Measurements from ENCODE around the gene WNT3. TPM values are rescaled to one million over a fixed set of nuclear protein-coding genes. Genes with fewer than 3 reads are reported as not detected.

WNT3 gene
- total and polyA plus RNA-seq, 3 experiments from 2014 or later = not detected

DNA sequence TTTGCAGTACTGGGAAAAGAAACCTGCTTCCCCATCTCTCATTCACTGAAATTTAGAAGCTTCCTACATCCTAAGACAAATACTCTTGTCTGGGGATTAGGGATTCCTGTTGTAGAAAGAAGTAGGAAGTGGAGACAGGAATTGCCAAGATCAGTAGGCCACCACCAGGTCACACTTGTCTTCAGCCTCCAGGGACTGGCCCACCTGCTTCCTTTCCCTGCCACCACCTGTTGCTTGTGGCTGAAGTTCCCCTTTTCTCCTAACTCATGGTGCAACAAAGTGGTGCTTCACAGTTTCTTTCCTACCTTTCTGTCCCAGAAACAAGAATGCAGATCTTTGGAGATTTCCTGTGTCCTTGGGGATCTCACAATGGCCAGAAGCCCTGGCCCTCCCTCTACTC, 82.4 kb downstream of the WNT3 start:
- H3K9me3 ChIP-seq (ENCODE audit: low read length) = no peaks in the 10 kb centered on the region
- ChIA-PET POLR2A (no interaction called here), CTCF (no interaction called here)
- DNase-seq = no peak
- H3K4me3 ChIP-seq (ENCODE audit: low read length) = no peak overlapping the region
- no peak overlapping the region for H3K27ac ChIP-seq (ENCODE audit: low read depth, low read length)
- H3K27me3 Mint-ChIP-seq = no peaks in the 10 kb centered on the region
- no peaks in the 10 kb centered on the region for H3K4me1 Mint-ChIP-seq
- H3K27me3 ChIP-seq (ENCODE audit: insufficient read depth, low read length, poor library complexity, severe bottlenecking) = no peaks in the 10 kb centered on the region
- H3K4me3 Mint-ChIP-seq = no peak overlapping the region
- H3K4me1 ChIP-seq (ENCODE audit: insufficient read depth, low read length) = no peaks in the 10 kb centered on the region
- peaks cover 3% of the 10 kb centered on the region for H3K36me3 ChIP-seq (ENCODE audit: insufficient read depth, low read length)
- H3K36me3 Mint-ChIP-seq = peaks cover 0 to 47% (median 17%) of the 10 kb centered on the region in 3 donors
- no peaks in the 10 kb centered on the region for H3K9me3 Mint-ChIP-seq
- H3K27ac Mint-ChIP-seq = no peak overlapping the region

DNA sequence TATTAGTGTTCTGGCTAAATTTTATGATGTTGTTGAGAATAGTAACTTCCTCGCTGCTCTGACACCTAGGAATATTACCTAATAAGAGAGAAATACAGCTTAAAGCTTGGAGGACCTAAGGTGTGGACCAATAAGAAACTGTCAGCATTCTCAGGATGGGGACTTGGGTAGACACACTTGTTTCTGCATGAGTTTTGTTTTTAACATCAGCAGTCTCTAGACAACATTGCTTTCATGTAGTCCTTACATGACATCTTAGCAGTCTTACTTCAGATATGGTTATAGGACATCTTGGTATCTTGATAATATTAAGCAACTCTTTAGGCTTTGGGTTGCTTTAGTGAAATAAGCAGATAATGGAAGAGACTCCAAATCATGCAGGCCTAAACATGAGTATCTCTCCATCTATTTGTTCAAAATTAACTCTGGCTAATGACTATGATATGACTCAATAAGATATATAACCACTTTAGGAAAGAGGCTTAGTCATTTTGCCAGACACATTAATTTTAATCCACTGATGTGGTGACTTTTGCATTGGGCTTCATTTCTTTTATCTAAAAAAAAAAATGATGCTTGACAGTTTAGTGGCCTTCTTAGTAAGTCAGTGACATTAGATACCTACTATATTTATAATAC, 84.5 kb downstream of the WNT3 start:
- Histone ChIP-seq H3K4me1 (ENCODE audit: insufficient read depth, low read length) (no peaks in the 10 kb centered on the region), H3K27ac (ENCODE audit: low read depth, low read length) (no peak overlapping the region), H3K36me3 (ENCODE audit: insufficient read depth, low read length) (peaks cover 3% of the 10 kb centered on the region), H3K9me3 (ENCODE audit: low read length) (no peaks in the 10 kb centered on the region), H3K4me3 (ENCODE audit: low read length) (no peak overlapping the region), H3K27me3 (ENCODE audit: insufficient read depth, low read length, poor library complexity, severe bottlenecking) (no peaks in the 10 kb centered on the region)
- no peaks in the 10 kb centered on the region for H3K9me3 Mint-ChIP-seq
- ChIA-PET CTCF (no interaction called here), POLR2A (no interaction called here)
- no peak overlapping the region for H3K4me3 Mint-ChIP-seq
- peaks cover 0 to 55% (median 19%) of the 10 kb centered on the region in 3 donors for H3K36me3 Mint-ChIP-seq
- H3K27me3 Mint-ChIP-seq = no peaks in the 10 kb centered on the region
- no peaks in the 10 kb centered on the region for H3K4me1 Mint-ChIP-seq
- no peak overlapping the region for H3K27ac Mint-ChIP-seq
- no peak for DNase-seq

DNA sequence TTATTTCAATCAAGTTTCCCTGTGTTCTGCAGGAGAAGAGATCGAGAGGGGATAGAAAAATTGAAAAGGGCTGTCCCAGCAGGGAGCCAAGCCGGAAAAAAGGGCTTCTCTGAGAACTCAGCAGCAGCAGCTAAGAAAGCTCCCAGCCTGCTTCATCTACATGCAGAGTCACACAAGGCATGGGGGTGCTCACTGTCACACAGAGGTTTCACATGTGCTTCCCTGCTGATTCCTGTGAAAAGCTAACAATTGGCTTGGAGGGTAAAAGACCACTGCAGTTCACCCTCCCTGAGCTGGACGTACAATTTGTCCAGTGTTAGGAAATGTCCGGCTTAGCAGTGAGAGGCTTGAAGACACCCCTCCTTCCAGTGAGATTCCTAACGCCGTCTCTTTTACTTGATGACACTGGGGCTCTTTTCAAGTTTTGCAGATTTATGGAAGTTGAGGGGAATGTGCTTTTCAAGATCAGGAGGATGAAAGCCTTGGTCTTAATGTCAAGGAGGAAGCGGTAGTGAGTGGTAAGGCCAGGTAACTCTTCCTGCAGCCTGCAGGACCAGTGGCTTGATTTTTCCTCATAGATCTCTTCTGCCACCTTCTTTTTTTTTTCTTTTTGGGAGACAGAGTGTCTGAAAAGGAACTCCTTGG, 85.6 kb downstream of the WNT3 start:
- ChIA-PET CTCF (no interaction called here), POLR2A (interaction anchor here (0.6 kb wide), 1 partner anchor 595 kb away, joined by 6 read pairs; no protein-coding TSS in a partner anchor)
- Mint-ChIP-seq H3K4me1 (no peaks in the 10 kb centered on the region), H3K9me3 (no peaks in the 10 kb centered on the region), H3K27me3 (no peaks in the 10 kb centered on the region), H3K36me3 (peaks cover 0 to 55% (median 18%) of the 10 kb centered on the region in 3 donors), H3K27ac (no peak overlapping the region), H3K4me3 (no peak overlapping the region)
- H3K4me3 ChIP-seq (ENCODE audit: low read length) = no peak overlapping the region
- no peaks in the 10 kb centered on the region for H3K4me1 ChIP-seq (ENCODE audit: insufficient read depth, low read length)
- no peaks in the 10 kb centered on the region for H3K36me3 ChIP-seq (ENCODE audit: insufficient read depth, low read length)
- H3K27me3 ChIP-seq (ENCODE audit: insufficient read depth, low read length, poor library complexity, severe bottlenecking) = no peaks in the 10 kb centered on the region
- no peaks in the 10 kb centered on the region for H3K9me3 ChIP-seq (ENCODE audit: low read length)
- DNase-seq = no peak
- H3K27ac ChIP-seq (ENCODE audit: low read depth, low read length) = no peak overlapping the region

- Mint-ChIP-seq H3K27ac (no peak overlapping the region), H3K27me3 (no peaks in the 10 kb centered on the region), H3K4me1 (no peaks in the 10 kb centered on the region), H3K36me3 (peaks cover 0 to 59% (median 19%) of the 10 kb centered on the region in 3 donors), H3K9me3 (no peaks in the 10 kb centered on the region), H3K4me3 (no peak overlapping the region)
- POLR2A ChIA-PET = interaction anchor here (0.6 kb wide), 2 partner anchors 19 to 595 kb away, joined by 3 to 6 read pairs; no protein-coding TSS in a partner anchor
- H3K27me3 ChIP-seq (ENCODE audit: insufficient read depth, low read length, poor library complexity, severe bottlenecking) = no peaks in the 10 kb centered on the region
- CTCF ChIA-PET = no interaction called here
- no peak overlapping the region for H3K27ac ChIP-seq (ENCODE audit: low read depth, low read length)
- H3K4me1 ChIP-seq (ENCODE audit: insufficient read depth, low read length) = no peaks in the 10 kb centered on the region
- no peak for DNase-seq
- H3K9me3 ChIP-seq (ENCODE audit: low read length) = no peaks in the 10 kb centered on the region
- H3K36me3 ChIP-seq (ENCODE audit: insufficient read depth, low read length) = no peaks in the 10 kb centered on the region
- H3K4me3 ChIP-seq (ENCODE audit: low read length) = no peak overlapping the region
Observed at GRCh38 chr17:46732160-46732559, 86.3 kb downstream of the WNT3 start.

DNA sequence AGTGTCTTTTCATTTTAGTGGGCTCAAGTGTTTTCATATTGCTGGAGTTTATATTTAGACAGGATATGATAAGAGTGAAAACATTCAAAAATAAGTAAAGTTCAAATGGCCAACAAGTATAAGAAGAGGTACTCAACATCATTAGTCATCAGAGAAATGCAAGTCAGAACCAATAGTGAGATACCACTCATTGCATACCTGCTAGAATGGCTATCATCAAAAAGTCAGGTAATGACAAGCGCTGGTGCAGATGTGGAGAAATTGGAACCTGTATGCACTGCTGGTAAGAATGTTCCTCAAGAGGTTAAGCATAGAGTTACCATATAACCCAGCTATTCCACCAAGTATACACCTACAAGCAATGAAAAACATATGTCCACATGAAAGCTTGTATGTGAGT, 87.8 kb downstream of the WNT3 start:
- H3K27me3 ChIP-seq (ENCODE audit: insufficient read depth, low read length, poor library complexity, severe bottlenecking) = no peaks in the 10 kb centered on the region
- no peak for DNase-seq
- ChIA-PET POLR2A (no interaction called here), CTCF (no interaction called here)
- no peaks in the 10 kb centered on the region for H3K4me1 ChIP-seq (ENCODE audit: insufficient read depth, low read length)
- H3K27me3 Mint-ChIP-seq = no peaks in the 10 kb centered on the region
- no peak overlapping the region for H3K27ac ChIP-seq (ENCODE audit: low read depth, low read length)
- H3K36me3 ChIP-seq (ENCODE audit: insufficient read depth, low read length) = peaks cover 5% of the 10 kb centered on the region
- no peaks in the 10 kb centered on the region for H3K9me3 ChIP-seq (ENCODE audit: low read length)
- no peak overlapping the region for H3K27ac Mint-ChIP-seq
- no peak overlapping the region for H3K4me3 Mint-ChIP-seq
- H3K4me1 Mint-ChIP-seq = no peaks in the 10 kb centered on the region
- peaks cover 0 to 64% (median 24%) of the 10 kb centered on the region in 3 donors for H3K36me3 Mint-ChIP-seq
- H3K4me3 ChIP-seq (ENCODE audit: low read length) = no peak overlapping the region
- no peaks in the 10 kb centered on the region for H3K9me3 Mint-ChIP-seq

DNA sequence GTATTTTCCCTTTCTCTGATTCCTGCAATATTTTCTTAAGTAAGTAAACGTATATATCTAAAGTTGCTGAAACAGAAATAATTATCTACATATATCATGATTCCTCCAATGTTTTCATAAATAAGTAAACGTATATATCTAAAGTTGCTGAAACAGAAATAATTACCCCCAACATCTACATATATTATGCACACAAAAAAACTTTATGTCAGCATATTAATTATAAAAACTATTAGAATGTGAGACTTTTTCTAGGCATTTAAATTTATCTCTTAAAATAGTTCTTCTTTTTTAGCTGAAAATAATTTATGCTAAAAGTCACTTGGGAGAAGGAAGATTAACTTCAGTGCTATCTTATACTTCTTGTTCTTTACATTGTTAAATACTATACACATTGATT, 88.5 kb downstream of the WNT3 start:
- no peaks in the 10 kb centered on the region for H3K4me1 Mint-ChIP-seq
- no peak overlapping the region for H3K4me3 Mint-ChIP-seq
- H3K27ac Mint-ChIP-seq = no peak overlapping the region
- Histone ChIP-seq H3K4me1 (ENCODE audit: insufficient read depth, low read length) (no peaks in the 10 kb centered on the region), H3K27me3 (ENCODE audit: insufficient read depth, low read length, poor library complexity, severe bottlenecking) (no peaks in the 10 kb centered on the region), H3K36me3 (ENCODE audit: insufficient read depth, low read length) (peaks cover 5% of the 10 kb centered on the region), H3K9me3 (ENCODE audit: low read length) (no peaks in the 10 kb centered on the region), H3K4me3 (ENCODE audit: low read length) (no peak overlapping the region), H3K27ac (ENCODE audit: low read depth, low read length) (no peak overlapping the region)
- no peak for DNase-seq
- peaks cover 0 to 2% of the 10 kb centered on the region in 2 donors for H3K27me3 Mint-ChIP-seq
- ChIA-PET POLR2A (no interaction called here), CTCF (no interaction called here)
- H3K36me3 Mint-ChIP-seq = peaks cover 0 to 70% (median 24%) of the 10 kb centered on the region in 3 donors
- H3K9me3 Mint-ChIP-seq = no peaks in the 10 kb centered on the region

DNA sequence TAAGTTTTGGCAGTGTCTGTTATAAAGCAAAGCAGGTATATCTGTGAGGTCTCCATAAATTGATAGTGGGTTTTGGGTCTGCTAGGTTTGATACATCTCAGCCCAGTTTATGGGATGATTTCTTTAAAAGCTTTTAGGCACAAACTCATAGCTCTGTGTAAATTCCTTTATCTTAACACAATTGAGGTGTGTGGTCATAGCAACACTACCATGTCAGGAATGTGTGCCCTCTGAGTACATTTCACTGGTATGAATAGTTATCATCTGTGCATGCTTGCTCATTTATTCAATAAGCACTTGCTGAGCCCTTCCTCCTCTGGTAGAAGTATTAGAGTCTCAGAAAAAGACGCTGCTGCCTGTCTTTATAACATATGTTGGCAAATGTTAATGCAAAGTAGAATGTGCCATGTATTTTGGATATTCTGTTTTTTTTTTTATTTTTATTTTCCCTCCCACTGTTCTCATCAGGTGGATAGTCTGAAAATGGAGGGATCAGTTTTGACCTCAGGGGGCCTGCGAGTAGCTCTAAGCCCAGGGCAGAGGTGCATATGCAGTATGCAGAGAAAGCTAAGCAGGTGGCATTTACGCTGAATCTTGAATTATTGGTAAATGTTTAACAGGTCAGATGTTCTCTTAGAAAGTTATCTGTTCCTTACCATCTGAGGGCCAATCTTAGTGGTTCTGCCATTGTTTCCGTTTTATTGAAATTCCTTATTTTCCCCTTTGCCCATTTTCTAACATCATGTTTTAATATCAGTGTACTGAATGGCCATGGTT, 90.7 kb downstream of the WNT3 start:
- Mint-ChIP-seq H3K36me3 (peaks cover 0 to 72% (median 34%) of the 10 kb centered on the region in 3 donors), H3K27ac (no peak overlapping the region), H3K9me3 (no peaks in the 10 kb centered on the region), H3K4me3 (no peak overlapping the region), H3K27me3 (peaks cover 0 to 2% of the 10 kb centered on the region in 2 donors), H3K4me1 (no peaks in the 10 kb centered on the region)
- H3K4me3 ChIP-seq (ENCODE audit: low read length) = no peak overlapping the region
- ChIA-PET POLR2A (no interaction called here), CTCF (no interaction called here)
- H3K27me3 ChIP-seq (ENCODE audit: insufficient read depth, low read length, poor library complexity, severe bottlenecking) = no peaks in the 10 kb centered on the region
- H3K9me3 ChIP-seq (ENCODE audit: low read length) = no peaks in the 10 kb centered on the region
- DNase-seq = no peak
- no peaks in the 10 kb centered on the region for H3K4me1 ChIP-seq (ENCODE audit: insufficient read depth, low read length)
- peaks cover 13% of the 10 kb centered on the region for H3K36me3 ChIP-seq (ENCODE audit: insufficient read depth, low read length)
- H3K27ac ChIP-seq (ENCODE audit: low read depth, low read length) = no peak overlapping the region

- Mint-ChIP-seq H3K27ac (peak overlapping the region in 1 of 8 donors; percentile 13), H3K9me3 (no peaks in the 10 kb centered on the region), H3K4me3 (no peak overlapping the region), H3K27me3 (peaks cover 0 to 2% of the 10 kb centered on the region in 2 donors), H3K4me1 (no peaks in the 10 kb centered on the region), H3K36me3 (peaks cover 0 to 72% (median 33%) of the 10 kb centered on the region in 3 donors)
- DNase-seq = no peak
- POLR2A ChIA-PET = no interaction called here
- Histone ChIP-seq H3K27me3 (ENCODE audit: insufficient read depth, low read length, poor library complexity, severe bottlenecking) (no peaks in the 10 kb centered on the region), H3K9me3 (ENCODE audit: low read length) (no peaks in the 10 kb centered on the region), H3K4me3 (ENCODE audit: low read length) (no peak overlapping the region), H3K27ac (ENCODE audit: low read depth, low read length) (no peak overlapping the region), H3K4me1 (ENCODE audit: insufficient read depth, low read length) (no peaks in the 10 kb centered on the region), H3K36me3 (ENCODE audit: insufficient read depth, low read length) (peaks cover 13% of the 10 kb centered on the region)
- CTCF ChIA-PET = no interaction called here
Observed at GRCh38 chr17:46726206-46726605, 92.3 kb downstream of the WNT3 start.
